GM19239 (cell line): ENCODE data around the gene SNHG17.
"Not testable (repeated sequence)": the region's sequence is repeated elsewhere in the genome, so short reads cannot be mapped to it uniquely, and the experiment has no call there.

ENCODE experiments used
- DNase-seq: peaks from one replicate; pipeline ENCODE4 v3.0.0; 2011; ENCODE audit warnings: low spot score; ENCODE audit not compliant: insufficient read length
- FAIRE-seq: peaks from 2 replicates; lab custom pipeline; 2011; peaks lifted over from hg19 to GRCh38; lab: Jason Lieb, UNC

The SNHG17 gene

DNA sequence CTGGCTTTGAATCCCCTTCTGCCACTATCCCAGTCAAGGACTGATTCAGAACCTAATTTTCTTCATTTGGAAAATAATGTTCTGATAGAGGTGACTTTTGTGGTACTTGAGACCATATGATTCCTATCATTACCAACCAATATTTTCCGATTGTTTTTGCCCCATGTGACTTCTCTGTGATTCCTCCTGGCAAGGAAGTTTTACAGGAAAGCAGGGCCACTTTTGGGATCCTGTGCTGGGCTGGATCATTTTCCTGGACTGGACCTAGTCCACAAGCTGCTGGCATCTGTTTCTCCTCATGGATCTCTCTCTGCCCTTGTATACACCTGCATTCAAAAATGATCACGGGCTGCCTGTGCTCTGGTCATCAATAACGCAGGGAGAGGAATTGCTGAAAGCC lies 13.9 kb upstream of the SNHG17 start:
- FAIRE-seq: no peak

GRCh38 chr20:38447931-38448675 lies 13.0 kb upstream of the SNHG17 start:
- DNase-seq: no peak
- no peak for FAIRE-seq

More for the DNA sequence above, 13.9 kb upstream of the SNHG17 start:
- no peak for DNase-seq

- DNase-seq (no peak), FAIRE-seq (no peak)
These were observed 12.1 kb upstream of the SNHG17 start for GRCh38 chr20:38447251-38447661.

DNA sequence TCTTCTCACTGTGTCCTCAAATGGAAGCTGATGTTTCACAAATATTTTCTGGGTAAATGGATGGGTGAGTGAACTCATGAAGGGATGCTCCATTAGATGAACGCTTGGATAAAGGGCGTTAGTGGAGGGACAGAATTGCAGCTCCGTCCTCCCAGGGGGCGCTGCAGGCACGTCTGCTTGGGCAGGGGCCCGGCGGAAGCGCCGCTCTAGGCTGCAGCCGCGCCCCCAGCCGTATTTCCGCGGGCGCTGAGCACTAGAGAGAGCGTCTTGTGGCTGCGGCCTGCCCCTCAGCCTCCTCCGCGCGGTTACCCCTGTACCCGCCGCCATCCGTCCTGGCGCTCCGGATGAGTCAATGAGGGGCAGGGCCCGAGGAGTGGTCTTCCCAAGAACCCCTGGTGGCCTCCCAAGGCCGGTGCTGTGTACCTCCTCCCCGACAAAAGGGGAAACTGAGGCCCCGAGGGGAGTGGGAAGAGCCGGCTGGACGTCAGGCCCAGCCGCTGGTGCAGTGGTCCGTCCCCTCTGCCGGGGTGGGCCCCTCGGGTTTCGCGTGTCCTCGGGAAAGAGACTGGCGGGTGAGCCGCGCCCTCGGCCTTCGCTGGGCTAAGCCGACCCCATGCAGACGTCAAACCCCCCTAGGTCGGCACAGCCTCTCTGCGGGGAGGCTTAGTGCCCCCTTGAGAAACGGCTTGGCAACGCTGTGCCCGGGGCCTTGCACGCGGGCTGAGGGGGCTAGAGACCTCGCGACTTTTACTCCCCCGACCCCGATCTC lies 11.5 kb upstream of the SNHG17 start:
- peak; percentile 82 for DNase-seq
- FAIRE-seq: peak; percentile 67

DNA sequence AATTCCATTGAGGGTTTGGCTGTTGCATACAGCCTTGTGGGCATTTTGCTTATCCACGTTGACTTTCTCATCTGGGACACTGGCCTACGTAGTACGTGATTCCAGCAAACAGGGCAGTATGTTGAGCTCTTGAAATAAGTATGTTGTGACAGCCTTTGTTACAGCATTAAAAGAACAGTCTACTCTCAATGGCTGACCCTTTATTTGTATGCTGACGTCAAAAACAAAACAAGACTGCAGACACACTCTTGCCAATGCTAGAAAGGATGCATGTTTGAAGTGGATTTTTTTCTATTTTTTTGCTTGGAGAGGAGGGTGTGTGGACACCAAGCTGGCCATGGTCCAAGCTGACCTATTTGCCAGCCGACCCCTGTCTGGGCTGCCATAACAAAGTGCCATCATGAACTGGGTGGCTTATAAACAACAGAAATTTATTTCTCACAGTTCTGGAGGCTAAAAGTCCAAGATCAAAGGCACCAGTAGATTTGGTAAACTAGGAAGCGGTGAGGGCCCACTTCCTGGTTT lies 10.8 kb upstream of the SNHG17 start:
- FAIRE-seq (no peak), DNase-seq (no peak)

DNA sequence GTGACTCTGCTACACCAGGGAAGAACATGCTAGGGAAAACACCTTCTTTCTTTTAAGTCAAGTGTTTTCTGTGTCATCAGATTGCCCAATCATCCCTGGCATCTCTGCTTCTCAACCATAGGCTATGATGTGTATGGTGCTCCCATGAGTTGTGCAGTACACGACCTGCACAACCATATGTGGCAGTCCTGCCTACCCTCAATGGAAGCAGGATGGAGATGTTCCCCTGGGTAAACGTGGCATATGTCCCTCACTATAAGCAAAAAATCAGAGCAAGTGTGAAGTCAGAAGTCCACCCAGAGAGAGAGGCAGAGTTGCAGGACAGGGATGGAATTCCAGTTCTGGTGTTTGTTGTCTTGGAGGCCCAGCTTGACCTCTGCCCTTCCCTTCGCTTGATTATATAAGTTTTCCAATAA lies 10.3 kb upstream of the SNHG17 start:
- DNase-seq: no peak

DNA sequence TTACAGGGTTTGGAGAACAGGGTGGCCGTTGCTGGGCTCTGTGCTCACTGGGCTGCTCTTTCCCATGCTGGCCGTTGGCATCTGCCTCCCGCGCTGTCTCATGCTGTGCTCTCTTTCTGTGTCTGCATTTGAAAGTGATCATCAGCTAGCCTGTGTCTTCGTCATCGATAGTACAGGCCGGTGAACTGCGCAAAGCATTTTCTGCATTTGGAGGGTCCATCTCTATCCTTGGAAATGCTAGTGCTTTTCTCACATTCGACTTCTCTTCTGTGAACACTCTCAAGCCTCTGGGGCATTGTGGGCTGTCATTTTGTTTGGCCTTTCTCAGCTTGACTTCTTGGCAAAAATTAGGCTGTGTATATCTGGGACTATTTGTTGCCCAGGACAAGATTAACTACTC lies 6.8 kb upstream of the SNHG17 start:
- FAIRE-seq (no peak), DNase-seq (no peak)

More for the DNA sequence above, 10.3 kb upstream of the SNHG17 start:
- no peak for FAIRE-seq

- not testable (repeated sequence) for DNase-seq, FAIRE-seq
These were observed 6.0 kb upstream of the SNHG17 start for GRCh38 chr20:38441110-38441509.

DNA sequence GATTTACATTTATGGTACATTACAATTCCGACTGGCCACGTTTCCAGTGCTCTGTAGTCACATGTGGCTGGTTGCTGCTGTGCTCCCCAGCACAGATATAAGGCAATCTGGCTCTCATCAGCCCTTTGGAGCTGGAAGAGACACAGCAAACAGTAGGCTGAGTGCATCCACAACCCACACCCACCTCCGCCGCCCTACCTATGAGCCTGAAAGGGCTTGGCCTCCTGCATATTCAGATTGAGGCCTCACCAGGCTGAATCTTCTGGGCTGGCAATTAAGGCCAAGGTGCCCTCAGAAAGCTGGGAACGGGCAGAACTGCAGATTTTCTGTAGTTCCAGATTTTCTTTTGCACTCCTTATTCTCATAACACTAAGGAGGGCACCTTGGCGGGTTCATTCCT lies 2.7 kb upstream of the SNHG17 start:
- DNase-seq: no peak
- no peak for FAIRE-seq

DNA sequence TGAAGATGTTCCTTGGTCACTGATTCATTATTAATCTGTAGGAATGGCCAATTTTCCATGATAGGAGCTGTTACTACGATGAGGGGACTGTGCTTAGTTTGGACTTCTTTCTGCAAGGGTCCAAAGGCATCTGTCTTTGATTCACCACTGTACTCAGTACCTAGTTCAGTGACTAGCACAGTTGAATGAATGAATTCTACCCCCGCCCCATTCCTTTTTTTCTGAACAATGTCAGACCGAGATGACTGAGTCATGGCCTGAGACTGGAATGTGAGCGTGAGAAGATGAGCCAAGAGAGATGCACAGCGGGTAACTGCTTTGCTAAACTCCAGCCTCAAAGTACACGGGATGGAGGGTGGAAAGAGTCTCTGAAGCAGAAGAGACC lies 419 bp upstream of the SNHG17 start:
- FAIRE-seq (no peak), DNase-seq (no peak)

DNA sequence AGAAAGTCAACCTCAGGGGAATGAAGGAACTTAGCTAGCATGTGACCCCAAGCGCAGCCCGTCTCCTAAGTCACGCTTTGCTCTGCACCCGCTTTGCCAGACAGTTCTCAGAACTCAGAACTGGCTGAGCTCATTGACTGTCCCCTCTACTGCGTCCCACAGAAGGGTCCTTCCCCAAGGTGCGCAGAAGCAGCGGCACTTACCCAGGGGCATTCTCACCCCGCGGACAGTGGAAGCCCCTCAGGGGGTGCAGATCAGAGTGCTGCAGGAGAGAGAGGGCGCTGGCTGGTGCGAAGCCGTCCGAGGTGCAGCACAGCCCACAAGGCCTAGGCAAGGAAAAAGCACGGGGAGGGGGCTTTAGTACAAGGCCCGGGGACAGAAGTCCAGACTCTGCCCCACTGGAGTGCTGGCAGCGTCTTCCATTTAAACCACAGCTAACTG lies 807 bp downstream of the SNHG17 start:
- DNase-seq: no peak
- peak; percentile 56 for FAIRE-seq

DNA sequence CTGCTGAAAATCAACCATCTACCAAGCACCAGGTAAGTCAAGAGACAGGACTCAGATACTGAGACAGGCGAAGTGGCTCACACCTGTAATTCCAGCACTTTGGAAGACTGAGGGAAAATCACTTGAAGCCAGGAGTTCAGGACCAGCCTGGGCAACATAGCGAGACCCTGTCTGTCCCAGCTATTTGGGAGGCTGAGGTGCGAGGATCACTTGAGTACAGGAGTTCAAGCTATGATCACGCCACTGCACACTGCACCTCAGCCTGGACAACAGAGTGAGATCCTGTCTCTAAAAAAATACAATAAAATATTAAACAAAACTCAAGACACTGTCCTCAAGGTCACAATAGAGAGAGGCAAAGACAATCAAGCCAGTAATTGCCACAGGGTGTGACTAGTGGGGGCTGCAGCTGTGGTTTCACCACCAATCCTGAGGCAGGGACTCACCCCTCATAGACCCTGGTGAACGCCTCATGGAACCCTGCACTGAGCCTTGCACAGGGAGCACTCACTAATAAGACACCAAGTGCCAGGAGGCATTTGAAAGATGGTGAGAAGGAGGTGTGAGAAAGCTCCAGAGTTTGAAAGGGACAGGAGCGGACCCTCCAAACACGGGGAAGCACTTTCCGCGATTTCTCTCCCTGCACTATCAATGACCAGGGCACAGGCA lies 1.7 kb downstream of the SNHG17 start:
- DNase-seq (no peak), FAIRE-seq (no peak)

GRCh38 chr20:38432870-38433269 lies 2.3 kb downstream of the SNHG17 start:
- not testable (repeated sequence) for FAIRE-seq, DNase-seq

GRCh38 chr20:38432292-38432691 lies 2.8 kb downstream of the SNHG17 start:
- no peak for DNase-seq
- no peak for FAIRE-seq

- FAIRE-seq (no peak), DNase-seq (no peak)
These were observed 4.3 kb downstream of the SNHG17 start for GRCh38 chr20:38430679-38431325.

DNA sequence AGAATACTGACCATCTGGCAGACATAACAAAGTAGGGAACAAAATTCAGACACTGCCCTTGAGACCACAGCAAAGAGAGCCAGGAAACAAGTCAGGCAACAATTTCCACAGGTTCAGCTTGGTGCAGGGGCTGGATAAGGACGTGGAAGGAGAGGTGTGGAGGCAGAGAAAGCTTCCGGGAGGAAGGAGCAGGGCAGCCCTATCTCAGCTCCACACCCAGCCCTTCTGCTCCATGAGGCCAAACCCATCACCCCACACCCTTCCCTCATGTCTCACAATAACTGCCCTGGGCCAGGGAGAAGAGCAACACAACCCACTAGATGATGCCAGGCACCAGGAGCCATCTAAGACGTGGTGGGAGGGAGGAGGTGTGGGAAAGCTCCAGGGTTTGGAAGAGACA lies 5.8 kb downstream of the SNHG17 start:
- FAIRE-seq: no peak
- no peak for DNase-seq

DNA sequence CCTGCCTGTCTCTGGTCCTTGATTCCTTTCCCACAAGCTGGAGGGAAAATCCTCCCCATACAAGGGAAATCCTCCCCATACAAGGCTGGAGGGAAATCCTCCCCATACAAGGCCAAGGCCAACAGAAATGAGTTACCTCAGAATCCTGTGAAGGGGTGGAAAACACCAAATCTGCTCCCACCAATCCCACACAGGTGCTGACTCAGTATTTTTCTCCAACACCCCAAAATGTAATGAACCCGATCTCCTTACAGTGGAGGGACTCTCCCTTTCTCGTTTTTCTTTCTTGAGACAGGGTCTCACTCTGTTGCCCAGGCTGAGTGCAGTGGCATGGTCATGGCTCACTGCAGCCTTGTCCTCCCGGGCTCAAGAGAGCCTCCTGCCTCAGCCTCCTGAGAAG lies 6.3 kb downstream of the SNHG17 start:
- no peak for FAIRE-seq
- no peak for DNase-seq

DNA sequence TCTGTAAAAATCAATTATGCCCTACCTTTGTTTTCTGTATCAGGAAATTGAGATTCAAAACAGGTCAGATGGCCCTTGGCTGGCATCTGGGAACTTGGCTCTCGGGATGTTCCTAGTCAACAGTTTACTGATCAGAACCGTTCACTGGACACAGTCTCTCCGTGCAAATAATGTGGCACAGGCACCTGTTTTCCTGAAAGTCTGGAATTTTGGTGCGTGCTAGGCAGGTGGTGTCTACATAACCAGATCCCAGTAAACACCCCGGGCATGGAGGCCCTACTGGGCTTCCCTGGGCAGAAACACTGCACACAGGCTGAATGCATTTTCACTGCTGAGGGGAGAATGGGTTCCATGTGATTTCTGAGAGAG lies 7.5 kb downstream of the SNHG17 start:
- DNase-seq: no peak
- FAIRE-seq: no peak

DNA sequence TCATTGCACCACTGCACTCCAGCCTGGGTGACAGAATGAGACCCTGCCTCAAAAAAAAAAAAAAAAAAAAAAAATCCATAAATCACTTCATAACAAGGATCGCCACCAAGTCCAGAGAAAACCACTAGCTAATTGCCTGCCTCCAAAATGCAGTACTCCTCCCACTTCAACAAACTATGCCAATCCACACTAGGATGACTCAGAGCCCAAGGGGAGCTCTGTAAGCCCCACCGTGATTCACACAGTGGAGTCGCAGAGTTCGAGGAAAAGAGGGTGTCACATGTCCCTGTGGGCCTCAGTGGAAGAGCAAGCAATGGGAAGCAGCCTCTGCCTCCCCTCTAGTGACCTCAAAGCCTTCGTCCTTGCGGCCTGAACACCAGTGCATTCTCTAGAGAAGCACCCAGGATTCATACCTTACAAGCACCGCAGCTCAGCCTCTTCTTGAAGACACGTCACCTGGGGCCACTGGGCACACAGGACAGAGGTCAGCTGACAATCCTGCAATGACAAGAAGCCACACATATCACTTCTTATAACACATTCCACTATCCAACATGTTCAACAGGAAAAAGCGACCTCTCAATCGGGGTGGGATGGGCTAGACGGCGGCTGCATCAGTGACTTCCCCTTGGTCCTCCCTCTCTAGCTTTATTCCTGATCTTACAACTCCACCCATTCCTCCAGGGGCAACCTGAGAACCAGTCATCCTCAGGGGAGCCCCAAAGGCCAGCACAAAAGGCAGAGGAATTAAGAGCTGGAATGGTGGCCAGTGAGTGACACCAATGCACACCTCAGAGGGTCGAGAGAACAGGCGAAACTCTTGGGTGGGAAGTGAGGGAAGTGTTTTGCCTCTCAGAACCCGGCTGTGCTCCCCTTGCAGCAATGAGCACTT lies 8.9 kb downstream of the SNHG17 start:
- FAIRE-seq (no peak), DNase-seq (no peak)
